HL-60 (cell line): ENCODE data around the gene VARS1.
"Not testable (repeated sequence)": the region's sequence is repeated elsewhere in the genome, so short reads cannot be mapped to it uniquely, and the experiment has no call there.

Experiments used
- DNase-seq, 2 experiments: peaks; one replicate each; pipeline ENCODE4 v3.0.0-alpha.2; 2010 to 2020; ENCODE audit warnings: low read depth in 1 of 2, low spot score in 1 of 2
- H3K27ac ChIP-seq: fragments of 250-450 bp; sonication (Bioruptor Pico); replicated peaks from 2 replicates; pipeline ENCODE4 v1.5.1; 2020; ENCODE audit warnings: mild to moderate bottlenecking, moderate library complexity
- H3K27me3 ChIP-seq: fragments of 250-450 bp; sonication (Bioruptor Pico); 2 replicates; pipeline ENCODE4 v1.5.1; 2021; ENCODE audit warnings: mild to moderate bottlenecking, moderate library complexity; ENCODE audit not compliant: insufficient read depth, poor library complexity, severe bottlenecking
- H3K4me3 ChIP-seq: replicated peaks from 2 replicates; pipeline ENCODE4 v1.5.1; 2011; ENCODE audit warnings: mild to moderate bottlenecking, control low read depth, low read length; ENCODE audit not compliant: insufficient read depth
- CTCF ChIP-seq: IDR thresholded peaks from one replicate; pipeline ENCODE4 v1.5.1; 2011; ENCODE audit warnings: low read length, control low read depth, inconsistent platforms; ENCODE audit not compliant: insufficient read depth
- GABPA ChIP-seq: IDR thresholded peaks from 2 replicates; pipeline ENCODE4 v1.6.1; 2012; ENCODE audit warnings: low read depth
- POLR2AphosphoS5 ChIP-seq: IDR thresholded peaks from 2 replicates; pipeline ENCODE4 v1.6.1; 2012; ENCODE audit warnings: low read depth
- REST ChIP-seq: IDR thresholded peaks from 2 replicates; pipeline ENCODE4 v1.6.1; 2012; ENCODE audit warnings: low read depth; ENCODE audit not compliant: insufficient replicate concordance
- SPI1 ChIP-seq: IDR thresholded peaks from 2 replicates; pipeline ENCODE4 v1.6.1; 2012; ENCODE audit warnings: low read depth, mild to moderate bottlenecking, borderline replicate concordance

Gene VARS1

GRCh38 chr6:31839779-31840126 lies 44.2 kb upstream of the VARS1 start:
- not testable (repeated sequence) for H3K4me3 ChIP-seq, H3K27me3 ChIP-seq, H3K27ac ChIP-seq, DNase-seq
- peak; percentile 31; the same call in 1 of the 2 replicates for TF ChIP-seq POLR2AphosphoS5

GRCh38 chr6:31838968-31839367 lies 43.4 kb upstream of the VARS1 start:
- no peak overlapping the region for H3K27ac ChIP-seq
- no peak for TF ChIP-seq CTCF
- TF ChIP-seq GABPA, result no peak
- TF ChIP-seq REST, result no peak
- no peak for TF ChIP-seq POLR2AphosphoS5
- TF ChIP-seq SPI1, result no peak
- H3K27me3 ChIP-seq, result no peaks in the 10 kb centered on the region
- no peak for DNase-seq
- peak overlapping the region; percentile 1; the same call in 1 of the 2 replicates for H3K4me3 ChIP-seq

- peak; percentile 24; the same call in 1 of the 2 replicates for TF ChIP-seq POLR2AphosphoS5
- DNase-seq, H3K27me3 ChIP-seq: not testable (repeated sequence)
- peak overlapping the region; percentile 63 for H3K4me3 ChIP-seq
- peak overlapping the region; percentile 97 for H3K27ac ChIP-seq
These were observed 42.6 kb upstream of the VARS1 start for GRCh38 chr6:31838114-31838553.

GRCh38 chr6:31837369-31838113 lies 42.0 kb upstream of the VARS1 start:
- peak overlapping the region; percentile 97 for H3K27ac ChIP-seq
- H3K4me3 ChIP-seq, result peak overlapping the region; percentile 63
- DNase-seq, result peak; percentile 56 to 61
- H3K27me3 ChIP-seq, result no peaks in the 10 kb centered on the region
- TF ChIP-seq SPI1, result no peak
- TF ChIP-seq GABPA, result no peak
- peak; percentile 24; the same call in 1 of the 2 replicates for TF ChIP-seq POLR2AphosphoS5
- TF ChIP-seq REST, result no peak

GRCh38 chr6:31836474-31837368 lies 41.2 kb upstream of the VARS1 start:
- Histone ChIP-seq H3K27ac (peak overlapping the region; percentile 97), H3K4me3 (peak overlapping the region; percentile 63), H3K27me3 (no peaks in the 10 kb centered on the region)
- no peak for DNase-seq
- peak; percentile 65 for TF ChIP-seq SPI1
- no peak for TF ChIP-seq REST
